Measurements from ENCODE around the gene PLPP4. TPM values are rescaled to one million over a fixed set of nuclear protein-coding genes. Genes with fewer than 3 reads are reported as not detected.

The PLPP4 gene
- total RNA-seq, 1 experiment from 2014 or later, result not detected

- DNase-seq, result no peak
- no TSS peak for BruUV-seq (replicated peaks)
- Mint-ChIP-seq H3K9me3 (ENCODE audit: low read depth, unreplicated experiment) (no peaks in the 10 kb centered on the region), H3K4me1 (ENCODE audit: low read depth, unreplicated experiment) (no peaks in the 10 kb centered on the region), H3K36me3 (ENCODE audit: insufficient read depth, unreplicated experiment) (no peaks in the 10 kb centered on the region), H3K27ac (ENCODE audit: unreplicated experiment) (no peak overlapping the region), H3K27me3 (ENCODE audit: unreplicated experiment) (peaks cover 15% of the 10 kb centered on the region), H3K4me3 (ENCODE audit: low read depth, unreplicated experiment) (no peak overlapping the region)
- intact Hi-C loops (cut with micrococcal nuclease; ENCODE audit: unreplicated experiment), result no loop called here
- CTCF ChIA-PET, result no interaction called here
- TF ChIP-seq CTCF (IDR thresholded peaks at IDR 0.05; ENCODE audit: unreplicated experiment), result no peak
Observed at GRCh38 chr10:120437541-120437940, 19.5 kb upstream of the PLPP4 start.

GRCh38 chr10:120451968-120452367 is 5.1 kb upstream of the PLPP4 start:
- Mint-ChIP-seq H3K27ac (ENCODE audit: unreplicated experiment) (no peak overlapping the region), H3K9me3 (ENCODE audit: low read depth, unreplicated experiment) (no peaks in the 10 kb centered on the region), H3K4me3 (ENCODE audit: low read depth, unreplicated experiment) (no peak overlapping the region), H3K36me3 (ENCODE audit: insufficient read depth, unreplicated experiment) (peaks cover 5% of the 10 kb centered on the region), H3K4me1 (ENCODE audit: low read depth, unreplicated experiment) (no peaks in the 10 kb centered on the region), H3K27me3 (ENCODE audit: unreplicated experiment) (peaks cover 43% of the 10 kb centered on the region)
- CTCF ChIA-PET, result no interaction called here
- DNase-seq, result no peak
- TF ChIP-seq CTCF (IDR thresholded peaks at IDR 0.05; ENCODE audit: unreplicated experiment), result no peak
- intact Hi-C loops (cut with micrococcal nuclease; ENCODE audit: unreplicated experiment), result no loop called here
- no TSS peak for BruUV-seq (replicated peaks)

- H3K27me3 Mint-ChIP-seq (ENCODE audit: unreplicated experiment), result peaks cover 55% of the 10 kb centered on the region
Observed at GRCh38 chr10:120453319-120453718, 3.7 kb upstream of the PLPP4 start.

GRCh38 chr10:120453886-120454285 is 3.1 kb upstream of the PLPP4 start:
- intact Hi-C loops (cut with micrococcal nuclease; ENCODE audit: unreplicated experiment), result no loop called here
- CTCF ChIA-PET, result no interaction called here
- no peak overlapping the region for H3K4me3 Mint-ChIP-seq (ENCODE audit: low read depth, unreplicated experiment)
- no peaks in the 10 kb centered on the region for H3K9me3 Mint-ChIP-seq (ENCODE audit: low read depth, unreplicated experiment)
- H3K27me3 Mint-ChIP-seq (ENCODE audit: unreplicated experiment), result peaks cover 61% of the 10 kb centered on the region
- no peak overlapping the region for H3K27ac Mint-ChIP-seq (ENCODE audit: unreplicated experiment)
- no TSS peak for BruUV-seq (replicated peaks)
- peaks cover 5% of the 10 kb centered on the region for H3K36me3 Mint-ChIP-seq (ENCODE audit: insufficient read depth, unreplicated experiment)
- no peaks in the 10 kb centered on the region for H3K4me1 Mint-ChIP-seq (ENCODE audit: low read depth, unreplicated experiment)
- no peak for DNase-seq
- TF ChIP-seq CTCF (IDR thresholded peaks at IDR 0.05; ENCODE audit: unreplicated experiment), result no peak

More at GRCh38 chr10:120453319-120453718, 3.7 kb upstream of the PLPP4 start:
- TF ChIP-seq CTCF (IDR thresholded peaks at IDR 0.05; ENCODE audit: unreplicated experiment), result no peak
- no peak for DNase-seq
- Mint-ChIP-seq H3K36me3 (ENCODE audit: insufficient read depth, unreplicated experiment) (peaks cover 5% of the 10 kb centered on the region), H3K4me3 (ENCODE audit: low read depth, unreplicated experiment) (no peak overlapping the region), H3K27ac (ENCODE audit: unreplicated experiment) (no peak overlapping the region), H3K9me3 (ENCODE audit: low read depth, unreplicated experiment) (no peaks in the 10 kb centered on the region), H3K4me1 (ENCODE audit: low read depth, unreplicated experiment) (no peaks in the 10 kb centered on the region)
- CTCF ChIA-PET, result no interaction called here
- no TSS peak for BruUV-seq (replicated peaks)
- intact Hi-C loops (cut with micrococcal nuclease; ENCODE audit: unreplicated experiment), result no loop called here
